ENCODE data around the gene RUNX2.

The RUNX2 gene

DNA sequence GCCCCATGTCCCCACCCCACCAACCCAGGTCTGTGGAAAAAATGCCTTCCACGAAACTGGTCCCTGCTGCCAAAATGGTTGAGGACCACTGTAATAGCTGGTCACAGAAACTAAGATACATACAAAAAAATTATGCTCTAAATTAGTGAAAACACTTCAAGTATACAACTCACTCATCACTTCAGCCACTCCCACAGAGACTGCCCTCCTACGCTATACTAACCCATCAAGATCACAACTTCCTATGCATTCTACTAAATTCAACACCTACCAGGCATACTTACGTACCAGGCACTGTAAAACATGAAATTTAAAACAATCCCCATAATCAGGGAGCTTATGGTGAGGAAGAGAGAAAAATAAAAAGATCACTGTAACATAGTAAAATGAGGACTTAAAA is 22.9 kb downstream of the RUNX2 start:
- in situ Hi-C loops (cut with HindIII; ENCODE audit: low sequenced_read_pairs): no loop called here

DNA sequence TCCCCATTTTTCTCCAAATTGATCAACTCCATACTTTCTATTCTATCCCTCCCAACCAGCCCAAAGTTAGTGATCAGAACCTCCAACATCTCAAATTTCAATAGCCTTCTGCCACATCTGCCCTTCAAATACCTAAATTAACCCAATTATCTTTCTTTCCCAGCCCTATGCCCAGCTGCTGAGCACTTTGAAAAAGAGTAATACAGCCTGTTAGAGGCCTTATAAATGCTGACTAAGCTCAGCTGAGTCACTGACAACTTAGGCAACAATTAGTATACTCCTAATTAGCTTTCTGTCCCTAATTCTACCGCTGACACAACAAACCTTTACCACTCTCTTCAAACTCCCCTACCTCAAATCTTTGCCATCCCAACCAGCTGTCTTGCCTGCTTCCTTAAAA is 23.5 kb downstream of the RUNX2 start:
- in situ Hi-C loops (cut with HindIII; ENCODE audit: low sequenced_read_pairs): no loop called here

DNA sequence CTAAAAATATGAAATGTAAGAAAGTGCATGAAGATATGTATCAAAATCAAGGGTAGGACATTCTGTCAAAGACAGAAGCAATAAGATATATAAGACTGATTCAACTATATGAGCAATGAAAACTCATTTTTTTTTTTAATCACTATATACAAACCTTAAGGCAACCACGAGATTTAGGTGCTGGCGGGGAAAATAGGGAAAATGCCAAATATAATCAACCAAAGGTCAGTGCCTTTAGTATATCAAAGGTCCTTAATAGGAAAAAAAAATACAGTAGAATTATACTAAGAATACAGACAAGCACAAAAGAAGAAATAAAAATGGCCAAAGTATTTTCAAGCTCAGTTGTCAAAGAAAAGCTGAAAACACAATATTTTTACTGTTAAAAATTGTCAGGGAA is 25.5 kb downstream of the RUNX2 start:
- in situ Hi-C loops (cut with HindIII; ENCODE audit: low sequenced_read_pairs): no loop called here

DNA sequence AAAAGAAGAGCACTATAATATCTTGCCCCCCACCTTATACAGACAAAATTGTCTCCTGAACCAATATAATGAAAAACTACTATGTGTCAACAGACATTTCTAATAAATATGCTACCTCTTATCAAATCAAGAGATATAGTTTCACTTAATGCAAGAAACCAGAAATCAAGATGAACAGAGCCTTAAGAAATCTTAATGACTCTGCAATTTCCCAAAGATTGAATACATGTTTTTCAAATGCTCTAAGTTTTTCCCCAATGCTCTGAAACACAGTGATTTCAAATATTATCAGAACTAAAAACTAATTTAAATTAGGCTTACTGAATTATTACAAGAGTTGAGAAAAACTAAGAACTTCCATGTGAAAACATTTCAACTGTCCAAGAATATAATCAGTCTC is 36.3 kb downstream of the RUNX2 start:
- in situ Hi-C loops (cut with HindIII; ENCODE audit: low sequenced_read_pairs): no loop called here

DNA sequence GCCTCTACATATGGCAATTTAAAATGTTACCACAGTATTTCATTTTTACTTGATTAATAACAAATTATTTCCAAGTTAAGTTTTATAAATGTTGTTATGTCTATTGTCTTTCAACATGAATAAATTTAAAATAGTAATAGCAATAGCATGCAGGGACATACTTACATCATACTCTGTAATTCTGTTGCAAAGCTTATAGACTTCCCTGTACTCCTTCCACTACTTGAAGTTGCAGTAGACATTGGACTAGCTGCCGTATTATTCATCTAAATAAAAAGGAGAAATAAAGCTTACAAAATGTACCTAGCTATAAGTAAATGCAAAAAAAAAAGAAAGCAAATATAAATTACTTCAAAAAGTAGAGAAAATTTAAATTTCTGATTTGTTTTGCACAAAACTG is 36.9 kb downstream of the RUNX2 start:
- in situ Hi-C loops (cut with HindIII; ENCODE audit: low sequenced_read_pairs): no loop called here

DNA sequence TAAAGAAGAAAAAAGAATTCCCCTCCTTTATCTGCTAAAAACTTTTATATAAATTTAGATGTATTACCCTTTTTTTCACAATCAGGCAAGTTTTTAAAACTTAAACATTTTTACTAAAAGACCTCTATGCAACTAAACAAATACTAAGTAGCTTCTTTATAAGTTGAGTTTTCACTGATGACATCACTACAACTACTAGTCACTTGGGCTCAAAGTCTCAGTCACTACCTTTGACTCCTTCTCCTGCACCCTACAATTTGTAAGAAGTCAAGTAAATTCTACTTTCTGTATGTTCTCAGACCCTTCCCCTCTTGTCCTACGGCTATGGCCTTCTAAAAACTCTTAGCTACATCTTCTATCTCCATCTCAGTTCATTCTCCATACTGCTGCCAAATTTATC is 38.4 kb downstream of the RUNX2 start:
- in situ Hi-C loops (cut with HindIII; ENCODE audit: low sequenced_read_pairs): no loop called here

DNA sequence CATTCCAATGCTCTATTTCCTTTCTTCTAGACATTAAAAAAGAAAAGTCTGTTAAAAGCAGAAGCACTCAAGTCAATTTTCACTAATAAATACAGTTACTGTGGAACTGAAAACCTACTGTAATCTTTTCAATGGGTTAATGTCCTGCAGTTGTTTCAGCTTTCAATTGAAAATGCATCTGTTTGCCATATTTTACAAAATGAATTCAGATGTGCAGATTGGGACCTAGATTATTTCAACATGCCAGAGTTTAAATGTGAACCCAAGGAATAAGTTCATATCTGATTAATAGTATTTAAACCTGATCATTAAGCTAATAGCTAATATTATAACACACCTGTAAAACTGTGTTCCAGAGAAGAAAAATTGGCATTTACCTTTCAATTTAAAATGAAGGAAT is 39.9 kb downstream of the RUNX2 start:
- in situ Hi-C loops (cut with HindIII; ENCODE audit: low sequenced_read_pairs): no loop called here

DNA sequence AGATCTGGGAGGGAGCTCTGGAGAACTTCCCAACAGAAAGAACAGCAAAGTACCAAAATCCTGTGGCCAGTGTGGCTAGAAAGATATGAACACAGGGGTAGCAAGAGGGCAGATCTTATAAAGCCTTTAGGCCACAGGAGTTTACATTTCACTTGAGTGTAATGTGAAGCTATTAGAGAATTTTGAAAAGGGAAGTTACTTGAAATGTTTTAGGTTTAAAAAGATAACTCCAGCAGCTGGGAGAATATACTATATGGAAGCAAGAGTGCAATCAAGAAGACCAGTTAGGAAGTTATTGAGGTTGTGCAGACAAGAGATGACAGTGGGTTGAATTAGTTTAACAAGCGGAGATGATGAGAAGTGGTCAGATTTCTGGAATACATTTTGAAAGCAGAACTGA is 41.7 kb downstream of the RUNX2 start:
- in situ Hi-C loops (cut with HindIII; ENCODE audit: low sequenced_read_pairs): no loop called here

DNA sequence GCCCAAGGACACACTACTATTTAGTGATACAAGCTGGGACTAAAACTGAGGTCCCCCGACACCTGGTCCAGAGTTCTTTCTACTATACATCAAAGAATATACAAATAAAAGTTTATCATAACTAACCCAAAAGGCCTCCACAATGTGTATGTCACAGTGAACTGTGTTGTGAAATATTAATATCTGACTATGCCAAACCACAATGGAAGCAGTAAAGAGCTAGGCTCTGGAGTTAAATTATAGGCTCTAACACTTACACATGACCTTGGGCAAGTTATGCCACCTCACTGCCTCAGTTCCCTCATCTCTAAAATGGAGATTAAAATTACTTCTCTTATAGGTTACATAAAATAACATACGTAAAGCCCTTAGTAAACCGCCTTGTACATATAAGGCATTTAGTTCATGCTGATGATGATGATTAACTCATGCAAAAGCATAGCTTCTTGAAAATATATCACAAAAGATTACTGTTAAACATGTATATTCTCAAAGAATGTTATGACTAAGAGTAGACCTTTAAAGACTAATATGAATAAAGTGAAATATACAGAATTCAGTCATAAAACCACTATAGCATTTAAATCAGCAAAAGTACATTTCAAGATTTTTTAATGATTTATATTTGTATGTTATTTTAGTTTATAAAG is 43.9 kb downstream of the RUNX2 start:
- in situ Hi-C loops (cut with HindIII; ENCODE audit: low sequenced_read_pairs): no loop called here

DNA sequence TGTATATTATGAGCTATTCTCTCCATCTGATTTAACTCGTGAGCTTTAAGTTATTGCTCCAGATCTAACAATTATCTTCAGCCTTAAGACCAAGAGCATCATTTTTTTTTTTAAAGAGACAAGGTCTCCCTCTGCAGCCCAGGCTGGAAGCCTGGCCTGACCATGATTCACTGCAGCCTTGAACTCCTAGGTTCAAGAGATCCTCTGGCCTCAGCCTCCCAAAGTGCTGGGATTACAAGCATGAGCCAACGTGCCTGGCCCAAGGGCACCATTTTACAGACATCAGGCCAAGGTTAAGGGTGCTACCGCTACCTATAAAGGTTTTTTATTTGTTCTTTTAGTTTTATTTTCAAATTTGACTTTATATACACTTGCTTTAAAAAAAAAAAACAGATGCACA is 47.3 kb downstream of the RUNX2 start:
- in situ Hi-C loops (cut with HindIII; ENCODE audit: low sequenced_read_pairs): loop anchor here (25.0 kb wide), 1 partner anchor 713 kb away; no protein-coding TSS in a partner anchor

DNA sequence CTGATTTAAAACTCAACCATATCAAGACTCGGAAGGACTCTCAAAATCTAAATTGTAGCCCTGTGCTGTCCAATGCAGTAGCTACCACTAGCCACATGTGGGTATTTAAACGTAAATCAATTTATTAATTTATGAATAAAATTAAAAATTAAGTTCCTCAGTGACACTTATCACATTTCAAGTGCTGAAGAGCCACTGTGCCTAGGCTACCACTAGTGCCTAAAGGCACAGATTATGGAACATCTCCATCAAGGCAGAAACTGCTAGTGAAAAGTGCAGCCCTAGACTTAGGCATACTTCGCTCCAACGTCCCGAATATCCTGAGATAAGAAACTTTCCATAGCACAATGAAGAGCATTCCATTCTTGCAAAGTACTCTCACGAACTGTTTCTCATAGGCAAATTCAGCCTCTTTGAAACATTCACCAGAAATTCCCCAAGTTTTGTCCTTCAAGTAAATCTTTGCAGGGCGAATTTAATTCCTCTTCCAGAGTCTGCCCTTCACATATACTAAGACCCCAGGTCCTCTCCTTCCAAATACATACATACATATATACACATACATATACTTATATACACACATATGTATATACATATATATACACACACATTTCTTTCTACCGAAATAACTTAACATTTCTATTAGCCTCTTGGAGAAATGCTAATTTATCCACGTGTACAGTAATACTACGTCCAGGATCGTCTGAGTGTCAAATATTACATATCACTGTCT is 48.3 kb downstream of the RUNX2 start:
- in situ Hi-C loops (cut with HindIII; ENCODE audit: low sequenced_read_pairs): loop anchor here (25.0 kb wide), 1 partner anchor 714 kb away; no protein-coding TSS in a partner anchor

DNA sequence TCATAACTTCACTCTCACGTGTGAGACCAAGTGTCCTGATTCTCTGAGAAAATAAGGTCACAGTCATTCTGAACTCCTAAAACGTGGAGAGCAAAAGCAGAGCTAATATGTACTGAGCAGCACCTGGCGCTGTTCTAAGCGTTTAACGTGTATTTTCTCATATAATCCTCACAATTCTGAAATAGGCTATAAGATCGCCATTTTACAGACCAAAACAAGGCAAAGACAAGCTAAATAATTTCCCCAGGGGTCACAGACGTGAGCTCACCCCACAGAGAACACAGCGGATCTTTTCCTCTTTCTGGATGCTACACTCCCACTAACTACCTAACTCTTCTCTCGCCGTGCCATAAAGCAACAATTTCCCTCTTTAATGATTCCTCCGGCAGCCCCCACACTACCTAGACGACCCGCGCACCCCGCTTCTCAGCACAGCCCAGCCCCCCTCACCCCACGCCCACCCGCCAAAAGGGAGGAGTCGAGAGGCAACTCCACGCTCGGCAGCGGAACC is 49.0 kb downstream of the RUNX2 start:
- in situ Hi-C loops (cut with HindIII; ENCODE audit: low sequenced_read_pairs): loop anchor here (25.0 kb wide), 1 partner anchor 715 kb away; no protein-coding TSS in a partner anchor

DNA sequence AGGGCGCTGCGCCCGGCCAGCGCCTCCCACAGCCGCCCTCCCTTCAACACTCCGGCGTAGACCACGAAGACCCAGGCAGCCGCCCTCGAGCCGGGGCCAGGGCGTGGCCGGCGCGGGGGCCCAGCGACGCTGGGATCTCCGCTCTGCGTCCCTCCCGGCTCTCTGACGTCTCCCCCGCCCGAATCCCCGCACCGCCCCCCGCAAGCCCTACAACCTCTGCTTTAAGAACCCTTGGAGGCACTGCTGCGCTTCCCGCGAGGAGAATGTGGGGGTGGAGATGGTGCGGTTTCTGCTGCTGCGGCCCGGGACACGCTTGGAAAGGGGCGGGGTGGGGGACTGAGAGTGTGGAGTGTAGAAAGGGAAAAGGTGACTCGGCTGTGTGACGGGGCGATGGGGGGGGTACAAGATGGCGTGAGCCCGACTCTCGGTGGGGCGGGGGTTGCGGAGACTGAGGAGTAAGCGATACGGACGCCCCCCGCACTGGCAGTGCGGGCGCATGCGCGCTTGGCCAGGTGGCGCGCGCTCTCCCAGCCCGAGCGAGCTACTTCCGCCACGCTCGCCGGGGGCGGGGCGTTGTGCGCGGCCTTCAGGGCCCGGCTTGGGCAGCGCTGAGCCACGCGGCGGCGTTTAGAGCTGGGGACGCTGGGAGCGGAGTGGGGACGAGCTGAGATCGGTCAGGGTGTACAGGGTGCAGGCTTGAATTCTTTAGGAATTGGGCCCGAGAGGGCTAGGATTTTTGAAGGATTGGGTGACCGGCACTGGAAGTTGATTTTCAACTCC is 49.6 kb downstream of the RUNX2 start, which contains the start of gene SUPT3H:
Gene SUPT3H, minus strand, starts transcription at position 381 of the 780 bp plus-strand sequence.
- in situ Hi-C loops (cut with HindIII; ENCODE audit: low sequenced_read_pairs): loop anchor here (25.0 kb wide), 1 partner anchor 715 kb away; no protein-coding TSS in a partner anchor

DNA sequence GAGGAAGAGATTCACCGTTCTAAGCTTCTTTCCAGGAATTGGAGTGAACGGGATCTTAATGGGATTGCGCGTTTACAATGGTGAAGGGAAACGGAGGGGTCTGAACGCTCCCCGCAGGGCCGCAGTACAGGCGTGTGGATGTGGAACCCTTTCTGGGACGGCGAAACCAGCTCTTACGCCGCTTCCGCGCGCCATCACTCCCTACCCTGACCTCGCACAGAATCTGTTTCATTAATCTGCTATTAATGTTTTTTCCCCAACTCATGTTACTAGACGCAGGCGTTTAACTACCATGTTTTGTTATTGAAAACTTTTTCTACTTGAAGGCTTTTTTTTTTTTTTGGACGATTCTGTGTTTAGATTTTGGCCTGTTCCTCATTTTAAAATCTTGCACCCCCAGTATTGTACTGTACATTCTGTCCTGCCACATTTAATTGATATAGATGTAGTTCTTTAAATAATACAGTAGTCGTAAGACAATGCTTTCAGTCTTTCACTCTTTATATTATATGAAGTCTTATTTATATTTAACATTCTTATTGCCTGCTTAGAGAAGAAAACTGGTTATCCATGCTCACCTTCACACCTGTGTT is 50.3 kb downstream of the RUNX2 start:
- in situ Hi-C loops (cut with HindIII; ENCODE audit: low sequenced_read_pairs): loop anchor here (25.0 kb wide), 1 partner anchor 716 kb away; no protein-coding TSS in a partner anchor

DNA sequence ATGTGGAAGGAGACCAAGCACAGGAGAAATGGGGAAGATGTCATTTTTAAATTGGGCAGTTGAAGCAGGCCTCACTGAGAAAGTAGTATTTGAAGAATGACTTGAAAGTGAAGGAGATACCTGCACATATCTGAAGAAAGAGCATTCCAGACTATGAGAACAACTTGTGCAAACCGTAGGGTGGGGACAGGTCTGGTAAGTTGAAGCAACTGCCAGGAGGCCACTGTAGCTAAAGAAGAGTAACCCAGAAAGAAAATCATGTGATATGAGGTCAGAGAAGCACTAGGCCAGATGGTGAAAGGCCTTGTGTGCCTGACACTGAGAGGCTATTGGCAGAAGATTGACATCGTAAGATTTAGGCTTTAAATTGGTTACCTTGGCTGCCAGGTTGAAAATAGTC is 54.3 kb downstream of the RUNX2 start:
- in situ Hi-C loops (cut with HindIII; ENCODE audit: low sequenced_read_pairs): loop anchor here (25.0 kb wide), 1 partner anchor 720 kb away; no protein-coding TSS in a partner anchor

DNA sequence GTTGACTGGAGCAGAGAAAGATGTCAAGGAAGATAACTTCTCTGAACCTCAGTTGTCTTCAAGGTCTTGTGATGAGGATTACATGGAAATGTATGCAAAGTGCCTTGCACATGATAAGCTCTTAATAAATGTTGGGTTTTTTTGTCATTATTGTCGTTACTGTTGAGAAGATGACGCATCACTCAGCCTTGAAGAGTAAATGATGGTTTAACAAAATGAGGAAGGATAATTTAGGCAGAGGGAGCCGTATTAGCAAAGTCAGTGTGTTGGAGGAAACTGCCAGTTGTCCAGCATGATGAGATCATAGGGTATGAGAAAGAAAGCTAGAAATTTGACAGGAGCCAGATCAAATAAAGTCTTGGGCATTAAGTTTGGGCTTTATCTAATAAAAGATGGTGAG is 58.4 kb downstream of the RUNX2 start:
- in situ Hi-C loops (cut with HindIII; ENCODE audit: low sequenced_read_pairs): loop anchor here (25.0 kb wide), 1 partner anchor 724 kb away; no protein-coding TSS in a partner anchor

DNA sequence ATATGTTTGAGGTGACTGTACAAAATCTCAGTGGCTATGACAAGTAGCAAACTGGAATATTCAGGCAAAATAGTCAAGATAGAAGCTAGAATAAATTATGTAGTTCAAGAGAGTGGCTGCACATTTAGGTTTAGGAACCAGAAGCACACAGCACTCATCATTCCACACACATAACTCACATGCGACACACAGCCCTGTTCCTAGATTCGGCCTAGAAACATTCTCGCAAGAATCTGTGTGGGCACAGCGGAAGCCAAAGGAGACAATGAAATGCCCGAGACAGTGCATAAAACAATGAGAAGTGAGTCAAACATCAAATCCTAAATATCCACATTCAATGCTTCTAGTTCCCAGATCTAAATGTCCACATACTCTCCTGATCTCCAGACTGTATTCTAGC is 59.1 kb downstream of the RUNX2 start:
- in situ Hi-C loops (cut with HindIII; ENCODE audit: low sequenced_read_pairs): loop anchor here (25.0 kb wide), 1 partner anchor 725 kb away; no protein-coding TSS in a partner anchor

DNA sequence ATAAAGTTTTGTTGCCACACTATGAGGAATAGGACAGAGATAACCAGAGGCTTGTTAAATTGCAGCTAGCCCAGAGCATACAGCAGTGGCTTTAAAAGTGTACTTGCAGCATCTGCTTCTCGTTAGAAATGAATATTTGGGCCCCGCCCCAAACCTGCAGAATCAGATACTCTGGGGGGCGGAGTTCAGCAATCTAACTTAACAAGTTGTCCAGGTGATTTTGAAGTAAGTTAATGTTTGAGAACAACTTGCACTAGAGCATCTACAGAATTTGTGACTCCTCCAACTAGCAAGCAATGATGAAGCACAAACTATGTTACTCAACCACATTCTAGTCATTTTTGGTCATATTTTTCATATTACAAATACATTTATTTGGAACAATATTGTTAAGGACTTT is 60.2 kb downstream of the RUNX2 start:
- in situ Hi-C loops (cut with HindIII; ENCODE audit: low sequenced_read_pairs): loop anchor here (25.0 kb wide), 1 partner anchor 726 kb away; no protein-coding TSS in a partner anchor

DNA sequence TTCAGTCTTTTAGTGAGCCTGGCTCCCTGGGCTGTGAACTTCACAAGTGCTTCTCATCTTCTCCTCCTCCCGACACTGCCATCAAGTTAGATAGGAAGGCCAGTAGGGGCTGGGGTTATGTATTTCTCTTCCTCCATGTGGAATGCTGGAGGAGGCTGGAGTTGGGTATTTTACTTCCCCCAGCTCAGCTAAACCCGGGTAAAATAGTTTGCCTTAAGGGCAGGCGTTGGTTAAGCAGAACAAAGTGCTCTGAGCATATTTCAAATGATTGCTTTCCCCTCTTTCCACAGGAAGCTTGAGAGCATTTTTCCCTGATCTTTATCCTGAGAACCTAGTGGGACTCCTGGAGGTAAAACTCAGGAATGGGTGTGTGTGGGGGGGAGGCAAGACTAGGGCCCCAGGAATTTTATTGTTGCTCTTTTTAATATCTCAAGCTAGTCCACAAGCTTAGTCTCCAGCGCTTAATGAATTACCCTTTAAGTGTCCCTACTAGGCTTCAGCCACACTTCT is 66.5 kb downstream of the RUNX2 start:
- in situ Hi-C loops (cut with HindIII; ENCODE audit: low sequenced_read_pairs): loop anchor here (25.0 kb wide), 1 partner anchor 732 kb away; no protein-coding TSS in a partner anchor
